ENCODE measurements around the gene TGM2.

DNA sequence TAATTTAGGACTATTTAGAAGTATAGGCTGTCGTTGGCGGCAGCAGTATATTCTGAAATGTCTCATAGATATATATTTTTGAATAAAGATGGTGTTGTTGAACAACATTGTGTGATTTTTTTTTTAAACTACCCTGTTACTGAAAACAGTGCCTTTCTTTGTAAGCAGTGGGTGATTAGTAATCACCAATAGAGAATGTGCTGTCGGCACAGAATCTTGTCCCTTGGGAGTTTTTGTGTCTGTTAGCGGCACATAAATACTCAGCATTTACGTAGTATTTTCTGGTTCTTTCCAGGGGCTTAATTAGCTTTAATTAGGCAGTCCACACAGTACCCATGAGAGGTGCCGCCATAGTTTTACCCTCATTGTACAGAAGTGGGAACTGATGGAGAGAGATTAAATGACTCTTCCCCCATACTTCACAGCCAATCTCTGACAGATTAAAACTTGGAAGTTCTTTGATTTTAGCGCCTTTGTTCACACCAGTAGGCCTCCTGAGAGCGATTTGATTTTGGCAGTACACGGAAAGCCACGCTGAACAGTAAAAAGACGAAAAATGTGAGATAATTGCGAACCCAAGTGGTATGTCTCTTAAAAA lies 72.7 kb downstream of the TGM2 start:
- no peak for TF ChIP-seq TAF15 (IDR thresholded peaks at IDR 0.05; ENCODE audit: low read depth, low read length)
- TF ChIP-seq JUND (IDR thresholded peaks at IDR 0.05; ENCODE audit: borderline replicate concordance, low read depth, low read length): no peak
- TF ChIP-seq JUND (tag; IDR thresholded peaks at IDR 0.05; ENCODE audit: borderline replicate concordance, low read depth, low read length): no peak
- no peak for TF ChIP-seq EP300 (IDR thresholded peaks at IDR 0.05; ENCODE audit: low read length)
- TF ChIP-seq, protein P1, sequence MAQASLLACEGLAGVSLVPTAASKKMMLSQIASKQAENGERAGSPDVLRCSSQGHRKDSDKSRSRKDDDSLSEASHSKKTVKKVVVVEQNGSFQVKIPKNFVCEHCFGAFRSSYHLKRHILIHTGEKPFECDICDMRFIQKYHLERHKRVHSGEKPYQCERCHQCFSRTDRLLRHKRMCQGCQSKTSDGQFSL (CRISPR knock-in tag; IDR thresholded peaks at IDR 0.05): no peak
- TF ChIP-seq, protein P1 (tag; IDR thresholded peaks at IDR 0.05): no peak
- no peak for TF ChIP-seq MXI1 (IDR thresholded peaks at IDR 0.05; ENCODE audit: low read depth, low read length)
- no peak for TF ChIP-seq ZNF24 (IDR thresholded peaks at IDR 0.05)
- TF ChIP-seq, protein P2, sequence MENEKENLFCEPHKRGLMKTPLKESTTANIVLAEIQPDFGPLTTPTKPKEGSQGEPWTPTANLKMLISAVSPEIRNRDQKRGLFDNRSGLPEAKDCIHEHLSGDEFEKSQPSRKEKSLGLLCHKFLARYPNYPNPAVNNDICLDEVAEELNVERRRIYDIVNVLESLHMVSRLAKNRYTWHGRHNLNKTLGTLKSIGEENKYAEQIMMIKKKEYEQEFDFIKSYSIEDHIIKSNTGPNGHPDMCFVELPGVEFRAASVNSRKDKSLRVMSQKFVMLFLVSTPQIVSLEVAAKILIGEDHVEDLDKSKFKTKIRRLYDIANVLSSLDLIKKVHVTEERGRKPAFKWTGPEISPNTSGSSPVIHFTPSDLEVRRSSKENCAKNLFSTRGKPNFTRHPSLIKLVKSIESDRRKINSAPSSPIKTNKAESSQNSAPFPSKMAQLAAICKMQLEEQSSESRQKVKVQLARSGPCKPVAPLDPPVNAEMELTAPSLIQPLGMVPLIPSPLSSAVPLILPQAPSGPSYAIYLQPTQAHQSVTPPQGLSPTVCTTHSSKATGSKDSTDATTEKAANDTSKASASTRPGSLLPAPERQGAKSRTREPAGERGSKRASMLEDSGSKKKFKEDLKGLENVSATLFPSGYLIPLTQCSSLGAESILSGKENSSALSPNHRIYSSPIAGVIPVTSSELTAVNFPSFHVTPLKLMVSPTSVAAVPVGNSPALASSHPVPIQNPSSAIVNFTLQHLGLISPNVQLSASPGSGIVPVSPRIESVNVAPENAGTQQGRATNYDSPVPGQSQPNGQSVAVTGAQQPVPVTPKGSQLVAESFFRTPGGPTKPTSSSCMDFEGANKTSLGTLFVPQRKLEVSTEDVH (IDR thresholded peaks at IDR 0.05; ENCODE audit: low read depth, partially characterized antibody): no peak
- TF ChIP-seq POLR2B (IDR thresholded peaks at IDR 0.05; ENCODE audit: low read depth, partially characterized antibody): no peak
- TF ChIP-seq, protein P3, sequence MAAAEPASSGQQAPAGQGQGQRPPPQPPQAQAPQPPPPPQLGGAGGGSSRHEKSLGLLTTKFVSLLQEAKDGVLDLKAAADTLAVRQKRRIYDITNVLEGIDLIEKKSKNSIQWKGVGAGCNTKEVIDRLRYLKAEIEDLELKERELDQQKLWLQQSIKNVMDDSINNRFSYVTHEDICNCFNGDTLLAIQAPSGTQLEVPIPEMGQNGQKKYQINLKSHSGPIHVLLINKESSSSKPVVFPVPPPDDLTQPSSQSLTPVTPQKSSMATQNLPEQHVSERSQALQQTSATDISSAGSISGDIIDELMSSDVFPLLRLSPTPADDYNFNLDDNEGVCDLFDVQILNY (CRISPR knock-in tag; IDR thresholded peaks at IDR 0.05): no peak
- no peak for TF ChIP-seq XRCC5 (IDR thresholded peaks at IDR 0.05; ENCODE audit: low read depth, low read length)
- TF ChIP-seq NRF1 (conservative IDR thresholded peaks at IDR 0.05 in 1 of 2, IDR thresholded peaks at IDR 0.05 in 1 of 2): no peak
- TF ChIP-seq, protein P4, sequence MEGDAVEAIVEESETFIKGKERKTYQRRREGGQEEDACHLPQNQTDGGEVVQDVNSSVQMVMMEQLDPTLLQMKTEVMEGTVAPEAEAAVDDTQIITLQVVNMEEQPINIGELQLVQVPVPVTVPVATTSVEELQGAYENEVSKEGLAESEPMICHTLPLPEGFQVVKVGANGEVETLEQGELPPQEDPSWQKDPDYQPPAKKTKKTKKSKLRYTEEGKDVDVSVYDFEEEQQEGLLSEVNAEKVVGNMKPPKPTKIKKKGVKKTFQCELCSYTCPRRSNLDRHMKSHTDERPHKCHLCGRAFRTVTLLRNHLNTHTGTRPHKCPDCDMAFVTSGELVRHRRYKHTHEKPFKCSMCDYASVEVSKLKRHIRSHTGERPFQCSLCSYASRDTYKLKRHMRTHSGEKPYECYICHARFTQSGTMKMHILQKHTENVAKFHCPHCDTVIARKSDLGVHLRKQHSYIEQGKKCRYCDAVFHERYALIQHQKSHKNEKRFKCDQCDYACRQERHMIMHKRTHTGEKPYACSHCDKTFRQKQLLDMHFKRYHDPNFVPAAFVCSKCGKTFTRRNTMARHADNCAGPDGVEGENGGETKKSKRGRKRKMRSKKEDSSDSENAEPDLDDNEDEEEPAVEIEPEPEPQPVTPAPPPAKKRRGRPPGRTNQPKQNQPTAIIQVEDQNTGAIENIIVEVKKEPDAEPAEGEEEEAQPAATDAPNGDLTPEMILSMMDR (IDR thresholded peaks at IDR 0.05 in 2 of 3, conservative IDR thresholded peaks at IDR 0.05 in 1 of 3; ENCODE audit: insufficient read depth in 2 of 3, low read depth in 1 of 3, low read length in 3 of 3): no peak
- no peak for TF ChIP-seq ZNF384 (IDR thresholded peaks at IDR 0.05; ENCODE audit: low read depth, low read length)
